Panc1 (cell line): Measurements from ENCODE around the gene PGAM5.

Experiments
- CTCF ChIP-seq: fragments of 450-650 bp; IDR thresholded peaks from 2 replicates; pipeline ENCODE4 v1.5.1; 2017; ENCODE audit warnings: mild to moderate bottlenecking
- POLR2AphosphoS5 ChIP-seq: IDR thresholded peaks from 2 replicates; pipeline ENCODE4 v1.6.1; 2012; ENCODE audit warnings: mild to moderate bottlenecking, low read depth, low read length, moderate library complexity
- REST ChIP-seq, 2 experiments: IDR thresholded peaks; 2 replicates each; pipeline ENCODE4 v1.6.1; 2011 to 2012; ENCODE audit warnings: low read depth in 2 of 2, control low read depth in 1 of 2, low read length in 1 of 2, mild to moderate bottlenecking in 1 of 2, moderate library complexity in 1 of 2; ENCODE audit not compliant: insufficient read depth in 1 of 2

GRCh38 chr12:132668191-132669088 lies 42.2 kb upstream of the PGAM5 start:
- TF ChIP-seq CTCF (no peak), POLR2AphosphoS5 (no peak), REST (IDR thresholded peaks at IDR 0.05; ENCODE audit: insufficient read depth in 1 of 2, low read depth in 2 of 2, low read length in 1 of 2) (no peak)
